ENCODE data around the gene CLDN9. TPM values are rescaled to one million over a fixed set of nuclear protein-coding genes. Genes with fewer than 3 reads are reported as not detected.

CLDN9 gene
- total and polyA plus RNA-seq, 4 donors = 0.05 to 0.32 (median 0.25) TPM

DNA sequence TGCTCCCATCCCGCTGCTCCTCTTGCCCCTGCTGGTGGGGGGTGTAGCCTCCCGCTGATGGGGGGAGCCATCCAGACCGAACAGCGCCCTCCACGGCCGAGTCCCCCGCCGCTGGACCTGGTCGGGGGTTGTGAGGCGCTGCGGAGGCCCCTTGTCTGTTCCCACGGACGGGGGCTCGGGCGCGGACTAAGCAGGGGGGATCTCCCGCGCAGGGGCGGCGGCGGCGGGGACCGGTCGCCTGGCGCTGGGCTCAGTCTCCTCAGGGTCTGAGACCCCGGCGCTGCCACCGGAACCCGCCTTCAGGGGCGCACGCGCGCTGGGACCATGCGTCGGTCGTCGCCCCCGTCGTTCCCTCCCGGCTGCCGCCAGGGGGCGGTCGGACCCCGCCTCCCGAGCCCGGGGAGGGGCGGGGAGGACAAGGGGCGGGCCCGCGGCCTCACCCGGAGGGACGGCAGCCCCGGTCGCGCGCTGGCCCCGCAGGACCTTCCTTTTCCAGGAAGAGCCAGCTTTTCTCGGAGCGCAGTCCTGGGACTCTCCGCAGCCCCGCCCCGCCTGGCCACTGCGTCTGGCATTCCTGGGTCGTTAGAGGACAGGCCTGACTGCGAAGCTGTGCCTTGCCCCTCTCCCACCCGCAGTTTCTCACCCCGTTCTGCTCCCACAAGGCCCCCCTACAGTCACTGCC, 46.5 kb downstream of the CLDN9 start:
- peak; percentile 83 for DNase-seq (ENCODE audit: low spot score)
- no peaks in the 10 kb centered on the region for H3K27me3 ChIP-seq (ENCODE audit: control insufficient read depth in 4 of 4, insufficient read depth in 4 of 4, low read length in 3 of 4)
- TF ChIP-seq HNF4A (conservative IDR thresholded peaks at IDR 0.05) (peak in 1 of 2 donors; percentile 46), GABPA (IDR thresholded peaks at IDR 0.05 in 1 of 2, conservative IDR thresholded peaks at IDR 0.05 in 1 of 2) (no peak), HNF4G (IDR thresholded peaks at IDR 0.05) (no peak), JUND (IDR thresholded peaks at IDR 0.05) (no peak), SP1 (IDR thresholded peaks at IDR 0.05) (peak; percentile 79), RXRA (IDR thresholded peaks at IDR 0.05) (peak; percentile 77), FOXA2 (IDR thresholded peaks at IDR 0.05) (no peak), EGR1 (IDR thresholded peaks at IDR 0.05; ENCODE audit: low read depth in 2 of 2) (no peak), FOXA1 (IDR thresholded peaks at IDR 0.05) (no peak), YY1 (IDR thresholded peaks at IDR 0.05) (no peak), NR2F2 (IDR thresholded peaks at IDR 0.05) (peak; percentile 48), TAF1 (conservative IDR thresholded peaks at IDR 0.05) (no peak), RAD21 (IDR thresholded peaks at IDR 0.05) (peak; percentile 79 to 83)
- TF ChIP-seq, protein P1, sequence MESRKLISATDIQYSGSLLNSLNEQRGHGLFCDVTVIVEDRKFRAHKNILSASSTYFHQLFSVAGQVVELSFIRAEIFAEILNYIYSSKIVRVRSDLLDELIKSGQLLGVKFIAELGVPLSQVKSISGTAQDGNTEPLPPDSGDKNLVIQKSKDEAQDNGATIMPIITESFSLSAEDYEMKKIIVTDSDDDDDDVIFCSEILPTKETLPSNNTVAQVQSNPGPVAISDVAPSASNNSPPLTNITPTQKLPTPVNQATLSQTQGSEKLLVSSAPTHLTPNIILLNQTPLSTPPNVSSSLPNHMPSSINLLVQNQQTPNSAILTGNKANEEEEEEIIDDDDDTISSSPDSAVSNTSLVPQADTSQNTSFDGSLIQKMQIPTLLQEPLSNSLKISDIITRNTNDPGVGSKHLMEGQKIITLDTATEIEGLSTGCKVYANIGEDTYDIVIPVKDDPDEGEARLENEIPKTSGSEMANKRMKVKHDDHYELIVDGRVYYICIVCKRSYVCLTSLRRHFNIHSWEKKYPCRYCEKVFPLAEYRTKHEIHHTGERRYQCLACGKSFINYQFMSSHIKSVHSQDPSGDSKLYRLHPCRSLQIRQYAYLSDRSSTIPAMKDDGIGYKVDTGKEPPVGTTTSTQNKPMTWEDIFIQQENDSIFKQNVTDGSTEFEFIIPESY (IDR thresholded peaks at IDR 0.05) = no peak
- TF ChIP-seq, protein P2, sequence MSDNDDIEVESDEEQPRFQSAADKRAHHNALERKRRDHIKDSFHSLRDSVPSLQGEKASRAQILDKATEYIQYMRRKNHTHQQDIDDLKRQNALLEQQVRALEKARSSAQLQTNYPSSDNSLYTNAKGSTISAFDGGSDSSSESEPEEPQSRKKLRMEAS (IDR thresholded peaks at IDR 0.05) = no peak
- TF ChIP-seq, protein P3, sequence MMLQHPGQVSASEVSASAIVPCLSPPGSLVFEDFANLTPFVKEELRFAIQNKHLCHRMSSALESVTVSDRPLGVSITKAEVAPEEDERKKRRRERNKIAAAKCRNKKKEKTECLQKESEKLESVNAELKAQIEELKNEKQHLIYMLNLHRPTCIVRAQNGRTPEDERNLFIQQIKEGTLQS (IDR thresholded peaks at IDR 0.05) = no peak
- TF ChIP-seq, protein P4, sequence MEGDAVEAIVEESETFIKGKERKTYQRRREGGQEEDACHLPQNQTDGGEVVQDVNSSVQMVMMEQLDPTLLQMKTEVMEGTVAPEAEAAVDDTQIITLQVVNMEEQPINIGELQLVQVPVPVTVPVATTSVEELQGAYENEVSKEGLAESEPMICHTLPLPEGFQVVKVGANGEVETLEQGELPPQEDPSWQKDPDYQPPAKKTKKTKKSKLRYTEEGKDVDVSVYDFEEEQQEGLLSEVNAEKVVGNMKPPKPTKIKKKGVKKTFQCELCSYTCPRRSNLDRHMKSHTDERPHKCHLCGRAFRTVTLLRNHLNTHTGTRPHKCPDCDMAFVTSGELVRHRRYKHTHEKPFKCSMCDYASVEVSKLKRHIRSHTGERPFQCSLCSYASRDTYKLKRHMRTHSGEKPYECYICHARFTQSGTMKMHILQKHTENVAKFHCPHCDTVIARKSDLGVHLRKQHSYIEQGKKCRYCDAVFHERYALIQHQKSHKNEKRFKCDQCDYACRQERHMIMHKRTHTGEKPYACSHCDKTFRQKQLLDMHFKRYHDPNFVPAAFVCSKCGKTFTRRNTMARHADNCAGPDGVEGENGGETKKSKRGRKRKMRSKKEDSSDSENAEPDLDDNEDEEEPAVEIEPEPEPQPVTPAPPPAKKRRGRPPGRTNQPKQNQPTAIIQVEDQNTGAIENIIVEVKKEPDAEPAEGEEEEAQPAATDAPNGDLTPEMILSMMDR (IDR thresholded peaks at IDR 0.05; ENCODE audit: low read depth, low read length, missing input control) = peak; percentile 94
- TF ChIP-seq, protein P5, sequence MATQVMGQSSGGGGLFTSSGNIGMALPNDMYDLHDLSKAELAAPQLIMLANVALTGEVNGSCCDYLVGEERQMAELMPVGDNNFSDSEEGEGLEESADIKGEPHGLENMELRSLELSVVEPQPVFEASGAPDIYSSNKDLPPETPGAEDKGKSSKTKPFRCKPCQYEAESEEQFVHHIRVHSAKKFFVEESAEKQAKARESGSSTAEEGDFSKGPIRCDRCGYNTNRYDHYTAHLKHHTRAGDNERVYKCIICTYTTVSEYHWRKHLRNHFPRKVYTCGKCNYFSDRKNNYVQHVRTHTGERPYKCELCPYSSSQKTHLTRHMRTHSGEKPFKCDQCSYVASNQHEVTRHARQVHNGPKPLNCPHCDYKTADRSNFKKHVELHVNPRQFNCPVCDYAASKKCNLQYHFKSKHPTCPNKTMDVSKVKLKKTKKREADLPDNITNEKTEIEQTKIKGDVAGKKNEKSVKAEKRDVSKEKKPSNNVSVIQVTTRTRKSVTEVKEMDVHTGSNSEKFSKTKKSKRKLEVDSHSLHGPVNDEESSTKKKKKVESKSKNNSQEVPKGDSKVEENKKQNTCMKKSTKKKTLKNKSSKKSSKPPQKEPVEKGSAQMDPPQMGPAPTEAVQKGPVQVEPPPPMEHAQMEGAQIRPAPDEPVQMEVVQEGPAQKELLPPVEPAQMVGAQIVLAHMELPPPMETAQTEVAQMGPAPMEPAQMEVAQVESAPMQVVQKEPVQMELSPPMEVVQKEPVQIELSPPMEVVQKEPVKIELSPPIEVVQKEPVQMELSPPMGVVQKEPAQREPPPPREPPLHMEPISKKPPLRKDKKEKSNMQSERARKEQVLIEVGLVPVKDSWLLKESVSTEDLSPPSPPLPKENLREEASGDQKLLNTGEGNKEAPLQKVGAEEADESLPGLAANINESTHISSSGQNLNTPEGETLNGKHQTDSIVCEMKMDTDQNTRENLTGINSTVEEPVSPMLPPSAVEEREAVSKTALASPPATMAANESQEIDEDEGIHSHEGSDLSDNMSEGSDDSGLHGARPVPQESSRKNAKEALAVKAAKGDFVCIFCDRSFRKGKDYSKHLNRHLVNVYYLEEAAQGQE (IDR thresholded peaks at IDR 0.05) = peak; percentile 48
- no peaks in the 10 kb centered on the region for H3K36me3 ChIP-seq (ENCODE audit: control insufficient read depth in 4 of 4, insufficient read depth in 3 of 4, low read depth in 1 of 4, low read length in 3 of 4)
- H3K9me3 ChIP-seq (ENCODE audit: control insufficient read depth in 4 of 4, low read length in 3 of 4) = no peaks in the 10 kb centered on the region
- H3K4me1 ChIP-seq (ENCODE audit: control insufficient read depth in 4 of 4, insufficient read depth in 4 of 4, low read length in 3 of 4) = peaks cover 6 to 18% (median 18%) of the 10 kb centered on the region in 4 donors
- peak overlapping the region; percentile 21 to 89 (median 65) for H3K4me3 ChIP-seq (ENCODE audit: low read depth in 1 of 3, low read length in 3 of 3)
- under 1% methylated on average over 67 of the region's 67 CpGs for WGBS
- H3K9ac ChIP-seq (ENCODE audit: low read depth in 1 of 2, low read length in 2 of 2) = peak overlapping the region; percentile 2 to 69
- peak overlapping the region; percentile 86 to 89 for H3K27ac ChIP-seq (ENCODE audit: low read depth in 1 of 2, low read length in 2 of 2)

Data from liver (tissue), 9 donors.